Lower leg skin (tissue), 4 donors: ENCODE measurements around the gene TNFSF4. TPM values are rescaled to one million over a fixed set of nuclear protein-coding genes. Genes with fewer than 3 reads are reported as not detected.

ENCODE experiments used
- DNase-seq, 2 donors: peaks; one replicate each; pipeline ENCODE4 v3.0.0-alpha.2; 2019; ENCODE audit warnings: low spot score in 2 of 2
- H3K4me3 ChIP-seq: fragments of 200-600 bp; sonication (generic); 2 replicates; pipeline ENCODE4 v1.5.1; 2017; ENCODE audit warnings: mild to moderate bottlenecking, low read depth; ENCODE audit not compliant: poor library complexity, severe bottlenecking
- POLR2A ChIP-seq, 2 donors: fragments of 450-650 bp; IDR thresholded peaks; one replicate each; pipeline ENCODE4 v1.6.1; 2016 to 2017; ENCODE audit warnings: antibody characterized with exemption in 2 of 2, mild to moderate bottlenecking in 1 of 2, moderate library complexity in 1 of 2
- WGBS, 2 donors: methylation state at CpG; one replicate each; pipeline ENCODE4 v1.1.5; 2018; 5-methylcytosine and 5-hydroxymethylcytosine counted together
- intact Hi-C: fragments of 100-400 bp; cut with DNase I; formaldehyde crosslinking; loops from one replicate; pipeline ENCODE4 v1.15.0; 2023; ENCODE audit warnings: low total_unique reads
- total RNA-seq, 4 donors: library from RNA; depleted of rRNA; stranded (reverse); fragments of >200 nt; gene quantifications; one replicate each; pipeline ENCODE4 v1.1.0, GENCODE V29; 2016
- TF ChIP-seq, protein P1 (sequence below), 3 donors: fragments of 450-650 bp; IDR thresholded peaks; one replicate each; pipeline ENCODE4 v1.5.1; 2016; ENCODE audit warnings: antibody characterized with exemption in 3 of 3, mild to moderate bottlenecking in 3 of 3, moderate library complexity in 2 of 3

TNFSF4 gene
- total RNA-seq, 4 donors from 2014 or later: 0.08 to 0.89 (median 0.32) TPM

DNA sequence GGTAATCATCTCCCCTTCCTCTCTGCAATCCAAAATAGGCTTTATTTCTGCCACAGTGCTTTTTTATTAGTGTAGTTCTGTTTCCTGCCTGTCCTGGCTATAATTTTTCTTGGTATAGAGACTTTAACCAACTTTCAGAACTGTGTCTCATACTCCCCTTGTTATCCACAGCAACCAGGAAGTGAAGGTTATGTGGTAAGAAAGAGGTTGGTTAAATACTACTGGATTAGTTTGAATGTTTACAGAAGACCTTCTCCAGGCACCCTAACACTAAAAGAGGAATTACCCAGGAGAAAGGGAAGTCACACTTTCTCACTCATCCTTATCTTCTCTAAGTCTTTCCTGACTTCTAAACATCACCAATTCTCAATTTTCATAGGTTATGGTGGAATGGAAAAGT lies 17.8 kb upstream of the TNFSF4 start:
- no peak for TF ChIP-seq POLR2A (IDR thresholded peaks at IDR 0.05)
- TF ChIP-seq, protein P1, sequence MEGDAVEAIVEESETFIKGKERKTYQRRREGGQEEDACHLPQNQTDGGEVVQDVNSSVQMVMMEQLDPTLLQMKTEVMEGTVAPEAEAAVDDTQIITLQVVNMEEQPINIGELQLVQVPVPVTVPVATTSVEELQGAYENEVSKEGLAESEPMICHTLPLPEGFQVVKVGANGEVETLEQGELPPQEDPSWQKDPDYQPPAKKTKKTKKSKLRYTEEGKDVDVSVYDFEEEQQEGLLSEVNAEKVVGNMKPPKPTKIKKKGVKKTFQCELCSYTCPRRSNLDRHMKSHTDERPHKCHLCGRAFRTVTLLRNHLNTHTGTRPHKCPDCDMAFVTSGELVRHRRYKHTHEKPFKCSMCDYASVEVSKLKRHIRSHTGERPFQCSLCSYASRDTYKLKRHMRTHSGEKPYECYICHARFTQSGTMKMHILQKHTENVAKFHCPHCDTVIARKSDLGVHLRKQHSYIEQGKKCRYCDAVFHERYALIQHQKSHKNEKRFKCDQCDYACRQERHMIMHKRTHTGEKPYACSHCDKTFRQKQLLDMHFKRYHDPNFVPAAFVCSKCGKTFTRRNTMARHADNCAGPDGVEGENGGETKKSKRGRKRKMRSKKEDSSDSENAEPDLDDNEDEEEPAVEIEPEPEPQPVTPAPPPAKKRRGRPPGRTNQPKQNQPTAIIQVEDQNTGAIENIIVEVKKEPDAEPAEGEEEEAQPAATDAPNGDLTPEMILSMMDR (IDR thresholded peaks at IDR 0.05): no peak
- DNase-seq: no peak
- no peak overlapping the region for H3K4me3 ChIP-seq
- intact Hi-C loops: no loop called here

- TF ChIP-seq, protein P1 (IDR thresholded peaks at IDR 0.05): no peak
- TF ChIP-seq POLR2A (IDR thresholded peaks at IDR 0.05): no peak
- WGBS, 2 donors: 63 to 79% methylated on average over 3 of the region's 3 CpGs
- DNase-seq: no peak
- no peak overlapping the region for H3K4me3 ChIP-seq
- intact Hi-C loops: no loop called here
Measured at GRCh38 chr1:173224280-173224892, 17.3 kb upstream of the TNFSF4 start.

GRCh38 chr1:173223031-173223380 lies 15.9 kb upstream of the TNFSF4 start:
- H3K4me3 ChIP-seq: no peak overlapping the region
- DNase-seq: no peak
- intact Hi-C loops: no loop called here
- TF ChIP-seq, protein P1 (IDR thresholded peaks at IDR 0.05): no peak
- no peak for TF ChIP-seq POLR2A (IDR thresholded peaks at IDR 0.05)

- no peak overlapping the region for H3K4me3 ChIP-seq
- WGBS, 2 donors: 71 to 88% methylated on average over 3 of the region's 3 CpGs
- no peak for DNase-seq
- intact Hi-C loops: no loop called here
- no peak for TF ChIP-seq POLR2A (IDR thresholded peaks at IDR 0.05)
- TF ChIP-seq, protein P1 (IDR thresholded peaks at IDR 0.05): no peak
Measured at GRCh38 chr1:173222149-173223030, 15.3 kb upstream of the TNFSF4 start.

DNA sequence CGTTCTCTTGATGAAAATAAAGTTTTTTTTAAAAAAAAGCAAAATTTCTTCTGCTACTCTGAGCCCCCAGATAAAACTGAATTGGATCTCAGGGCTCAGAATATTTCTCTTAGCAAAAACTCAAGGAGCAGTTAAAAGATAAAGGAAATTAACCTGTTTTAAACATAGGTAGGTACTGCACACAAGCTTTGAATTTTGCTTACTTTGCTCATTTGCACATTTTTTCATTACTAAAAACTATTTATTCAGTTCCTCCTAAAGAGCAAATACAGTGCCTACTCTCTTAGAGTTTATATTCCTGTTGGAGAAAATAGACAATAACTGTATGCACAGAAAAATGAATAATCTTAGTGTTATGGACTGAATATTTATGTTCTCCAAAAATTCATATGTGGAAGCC lies 13.0 kb upstream of the TNFSF4 start:
- TF ChIP-seq POLR2A (IDR thresholded peaks at IDR 0.05): no peak
- TF ChIP-seq, protein P1 (IDR thresholded peaks at IDR 0.05): no peak
- no peak overlapping the region for H3K4me3 ChIP-seq
- WGBS, 2 donors: 87 to 89% methylated on average over 1 of the region's 1 CpG
- no peak for DNase-seq
- intact Hi-C loops: no loop called here
